HG03342 (cell line): ENCODE results near the gene CACNA1C.

ENCODE experiments used
- ATAC-seq: cut with Tn5 transposase; IDR thresholded peaks from one replicate; pipeline ENCODE4 v1.9.1; 2021; ENCODE audit warnings: mild to moderate bottlenecking, moderate library complexity; ENCODE audit not compliant: unreplicated experiment

CACNA1C gene

DNA sequence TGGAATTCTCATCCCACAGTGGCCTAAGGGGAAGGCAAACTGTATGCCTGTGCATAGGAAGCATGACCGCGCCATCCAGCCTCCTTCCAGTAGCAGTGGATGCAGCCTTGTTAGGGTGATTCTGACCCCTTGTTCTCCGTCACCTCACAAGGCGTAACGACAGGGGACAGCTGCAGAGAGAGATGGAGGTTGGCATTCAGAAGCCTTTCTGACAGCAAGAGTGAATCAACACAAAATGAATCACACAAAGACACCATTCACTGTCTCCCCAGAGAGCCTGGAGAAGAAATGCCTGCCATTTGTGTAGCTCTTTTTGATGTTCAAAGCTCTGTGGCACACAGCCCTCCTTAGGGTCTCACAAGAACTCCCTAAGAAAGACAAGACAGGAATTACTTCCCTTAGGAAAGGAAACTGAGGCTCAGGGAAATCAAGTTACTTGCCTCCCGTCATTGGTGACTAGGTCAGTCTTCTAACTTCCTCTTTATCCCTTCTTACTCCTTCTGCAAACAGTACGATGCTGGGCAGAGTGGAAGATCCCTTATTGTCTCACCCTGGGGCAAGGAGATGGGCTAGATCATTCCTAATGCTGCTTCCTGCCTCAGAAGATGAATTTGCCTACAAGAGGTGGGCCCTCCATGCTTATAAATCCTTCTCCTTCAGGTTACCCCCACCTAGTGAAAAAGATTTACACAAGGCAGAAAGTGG lies 280.9 kb downstream of the CACNA1C start:
- ATAC-seq, result no peak

DNA sequence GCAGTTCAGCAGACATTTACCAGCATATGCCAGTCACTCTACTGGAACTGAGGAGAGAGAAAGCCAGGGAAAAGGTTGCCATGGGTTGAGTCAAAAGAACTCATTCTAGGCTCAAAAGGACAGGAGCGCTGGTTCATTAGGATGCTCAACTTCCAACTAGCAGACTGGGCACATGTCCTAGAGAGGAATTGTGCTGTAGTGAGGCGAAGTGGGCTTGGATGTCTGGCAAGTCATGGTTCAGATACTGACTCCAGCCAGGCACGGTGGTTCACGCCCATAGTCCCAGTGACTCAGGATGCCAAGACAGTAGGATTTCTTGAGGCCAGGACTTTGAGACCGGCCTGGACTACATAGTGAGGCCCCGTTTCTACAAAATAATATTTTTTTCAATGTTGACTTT lies 281.5 kb downstream of the CACNA1C start:
- no peak for ATAC-seq

GRCh38 chr12:2334689-2335088 lies 281.9 kb downstream of the CACNA1C start:
- no peak for ATAC-seq

GRCh38 chr12:2335109-2335508 lies 282.3 kb downstream of the CACNA1C start:
- no peak for ATAC-seq

DNA sequence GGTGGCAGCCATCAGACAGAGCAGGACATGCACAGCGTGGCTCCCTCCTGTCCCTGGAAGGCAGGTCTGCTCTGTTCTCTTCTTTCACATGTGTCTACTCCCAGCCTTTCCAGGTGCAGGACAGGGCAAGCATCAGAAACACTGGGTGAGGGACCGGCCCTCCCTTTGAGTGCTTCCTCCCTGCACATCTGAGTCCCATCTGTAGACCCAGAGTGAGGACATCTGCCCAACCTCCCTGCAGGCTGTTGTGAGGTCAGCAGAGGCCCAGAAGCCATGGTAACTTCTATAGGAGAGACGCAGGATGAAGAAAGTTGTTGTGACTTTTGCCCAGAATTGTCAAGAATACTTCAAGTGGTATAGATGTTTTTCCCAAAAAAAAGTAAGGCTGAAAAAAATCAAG lies 282.7 kb downstream of the CACNA1C start:
- no peak for ATAC-seq

DNA sequence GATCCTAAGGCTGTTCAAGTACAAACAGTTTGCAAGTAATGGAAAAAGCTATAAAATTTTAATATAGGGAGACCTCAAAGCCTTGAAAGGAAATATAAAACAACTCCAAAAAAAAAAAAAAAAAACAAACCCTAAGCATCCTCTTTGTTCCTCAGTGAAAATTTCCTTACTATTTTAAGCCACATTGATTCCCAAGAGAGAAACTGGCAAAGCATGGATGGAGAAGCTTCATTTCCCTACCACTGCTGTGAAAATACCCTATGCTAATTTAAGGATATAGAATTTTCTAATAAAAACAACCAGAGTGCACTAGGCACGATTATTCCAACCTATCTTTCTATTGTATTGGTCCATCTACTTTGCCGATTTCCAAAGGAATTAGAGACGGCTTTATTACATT lies 283.1 kb downstream of the CACNA1C start:
- no peak for ATAC-seq

DNA sequence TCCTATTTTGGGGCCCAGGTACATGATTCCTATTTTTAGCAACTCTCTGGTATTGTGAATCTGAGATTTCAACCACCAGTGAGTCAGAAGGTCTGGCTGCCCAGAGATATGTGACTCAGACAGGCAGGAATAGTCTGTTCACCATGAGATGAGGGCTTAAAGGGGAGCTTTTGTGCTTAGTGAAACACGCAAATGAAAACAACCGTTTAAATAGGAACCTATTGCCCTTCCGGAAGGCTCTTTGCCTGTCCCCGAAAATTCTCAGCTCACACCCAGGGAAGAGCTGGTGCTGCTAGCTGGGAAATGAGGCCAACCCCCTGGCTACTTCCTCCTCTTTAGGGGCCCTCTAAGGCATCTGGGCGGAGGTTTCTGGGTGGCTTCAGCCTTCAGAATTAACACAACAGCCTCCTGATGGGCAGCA lies 283.6 kb downstream of the CACNA1C start:
- ATAC-seq, result peak; percentile 80

GRCh38 chr12:2337031-2338010 lies 284.5 kb downstream of the CACNA1C start:
- ATAC-seq, result no peak

DNA sequence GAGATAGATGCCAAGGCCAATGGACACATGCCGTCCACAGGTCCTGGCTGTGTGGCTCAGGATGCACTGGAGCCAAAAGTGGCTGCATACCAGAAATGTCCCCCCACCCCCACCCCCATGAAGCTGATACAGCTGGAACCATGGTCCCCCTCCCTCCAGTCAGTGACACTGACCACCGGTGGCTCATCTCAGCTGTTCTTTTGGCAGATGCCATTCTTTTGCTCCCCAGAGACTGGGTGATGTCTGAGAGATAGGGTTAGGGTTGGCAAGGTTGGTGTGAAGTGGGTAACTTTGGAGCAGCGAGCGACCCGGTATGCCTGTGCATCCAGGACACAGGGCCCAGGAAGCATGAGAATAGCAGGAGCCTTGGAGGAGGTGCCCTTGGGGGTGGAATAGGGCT lies 285.6 kb downstream of the CACNA1C start:
- ATAC-seq, result no peak

GRCh38 chr12:2338991-2339431 lies 286.2 kb downstream of the CACNA1C start:
- ATAC-seq, result no peak

DNA sequence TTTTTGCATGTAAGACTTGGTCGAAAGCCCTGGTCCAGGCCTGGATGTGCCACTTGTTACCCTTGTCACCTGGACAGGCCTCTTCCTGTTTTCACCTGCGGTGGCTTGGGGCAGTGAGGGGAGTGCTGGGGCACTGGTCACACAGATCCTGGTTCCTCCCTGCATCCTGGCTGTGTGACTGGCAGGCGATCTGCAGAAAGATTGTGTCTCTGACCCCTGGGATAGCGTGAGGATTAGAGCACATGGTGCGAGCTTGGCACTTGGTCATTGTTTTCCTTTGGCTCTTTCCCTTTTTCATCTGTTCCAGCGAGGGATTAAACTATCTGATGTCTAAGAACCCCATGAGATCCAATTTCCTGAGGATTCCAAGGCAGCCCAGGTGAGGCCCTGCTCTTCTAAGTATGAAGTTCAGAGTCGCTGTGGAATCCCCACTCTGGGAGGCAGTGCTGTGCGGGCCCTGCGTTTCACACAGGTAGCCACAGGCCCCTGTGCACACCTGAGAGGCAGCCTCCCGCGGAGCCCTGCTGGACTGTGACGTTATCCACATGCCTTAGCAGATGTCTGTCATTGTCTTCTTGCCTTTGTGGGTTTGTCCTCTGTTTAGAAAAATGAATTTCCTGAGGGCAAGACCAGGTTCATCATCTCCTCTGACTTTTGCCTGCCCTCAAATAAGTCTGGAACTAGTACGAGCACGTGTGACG lies 288.4 kb downstream of the CACNA1C start:
- no peak for ATAC-seq

DNA sequence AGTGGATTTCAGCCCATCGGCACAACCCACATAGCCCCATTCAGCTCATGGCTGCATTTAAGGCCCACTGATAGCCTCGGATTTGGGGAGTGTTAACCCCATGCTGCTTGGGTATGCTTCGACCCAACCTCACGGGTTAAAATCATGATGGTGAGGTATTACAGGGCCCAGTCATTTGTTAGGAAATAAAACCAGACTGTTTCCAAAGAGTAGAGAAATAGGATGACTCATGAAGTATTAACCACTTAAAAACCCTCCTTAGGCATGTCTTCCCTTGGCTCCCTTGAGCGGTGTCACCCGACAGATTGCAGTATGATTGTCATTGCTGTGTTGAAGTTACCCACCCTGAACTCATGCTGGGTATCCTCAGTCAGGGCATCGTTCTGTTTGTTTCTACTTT lies 289.1 kb downstream of the CACNA1C start:
- no peak for ATAC-seq

DNA sequence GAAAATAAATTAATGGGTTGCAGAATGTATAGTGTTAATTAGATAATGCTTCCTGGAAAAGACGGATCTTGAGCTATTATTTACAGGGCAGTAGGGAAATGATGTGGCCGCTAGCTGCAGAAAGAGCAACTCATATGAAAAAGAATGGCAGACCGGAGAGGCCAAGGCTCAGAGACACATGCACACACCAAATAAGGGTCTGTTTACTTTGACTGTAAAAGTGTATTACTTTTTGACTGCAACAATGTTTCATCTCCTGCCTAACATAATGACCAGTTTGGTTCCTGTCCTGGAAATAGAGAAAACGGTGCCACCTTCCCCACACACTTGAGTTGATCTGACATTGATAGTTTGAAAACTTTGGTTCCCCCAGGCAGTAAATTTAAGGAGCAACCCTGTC lies 290.9 kb downstream of the CACNA1C start:
- ATAC-seq, result no peak

DNA sequence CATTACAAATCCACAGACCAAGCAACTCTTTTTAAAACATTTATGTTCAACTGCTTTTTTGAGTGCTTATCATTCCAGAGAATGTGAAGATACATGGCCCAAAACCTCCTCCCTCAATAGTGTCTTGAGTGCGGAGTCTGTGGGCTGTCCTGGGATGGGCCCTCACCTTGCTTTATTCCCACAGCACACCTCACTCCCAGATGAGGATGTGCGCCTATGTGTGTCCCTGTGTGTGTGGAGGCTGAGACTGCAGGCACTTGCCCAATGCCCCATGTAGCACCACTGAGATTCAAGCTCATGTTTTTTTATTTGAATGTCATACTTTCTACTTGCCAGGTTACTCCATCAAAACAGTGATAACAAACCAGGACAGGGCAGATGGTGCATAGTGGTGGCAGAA lies 291.7 kb downstream of the CACNA1C start:
- no peak for ATAC-seq

DNA sequence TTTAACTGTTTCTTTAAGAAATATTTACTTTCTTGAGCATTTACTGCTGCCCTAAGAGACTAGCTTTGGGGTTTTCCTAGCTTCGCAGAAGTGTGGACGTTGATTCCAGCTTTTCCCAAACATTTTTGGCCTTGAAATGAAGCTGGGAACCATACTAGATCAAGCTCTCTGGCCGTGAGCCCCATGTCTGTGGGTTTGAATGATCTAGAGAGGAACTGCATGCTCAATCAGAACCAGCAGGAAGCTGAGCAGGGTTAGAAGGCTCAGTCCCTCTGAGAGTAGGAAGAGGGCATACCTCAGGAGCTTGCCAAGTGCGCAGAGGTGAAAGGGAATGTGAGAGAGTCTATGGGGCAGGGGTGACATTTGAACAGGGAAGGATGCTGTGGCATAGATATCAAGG lies 292.1 kb downstream of the CACNA1C start:
- ATAC-seq, result no peak

GRCh38 chr12:2345902-2346301 lies 293.1 kb downstream of the CACNA1C start:
- no peak for ATAC-seq

GRCh38 chr12:2346416-2346815 lies 293.6 kb downstream of the CACNA1C start:
- ATAC-seq, result no peak

- ATAC-seq, result no peak
Measured at GRCh38 chr12:2347137-2347843, 294.5 kb downstream of the CACNA1C start.

- no peak for ATAC-seq
Measured at GRCh38 chr12:2347844-2348481, 295.2 kb downstream of the CACNA1C start.

DNA sequence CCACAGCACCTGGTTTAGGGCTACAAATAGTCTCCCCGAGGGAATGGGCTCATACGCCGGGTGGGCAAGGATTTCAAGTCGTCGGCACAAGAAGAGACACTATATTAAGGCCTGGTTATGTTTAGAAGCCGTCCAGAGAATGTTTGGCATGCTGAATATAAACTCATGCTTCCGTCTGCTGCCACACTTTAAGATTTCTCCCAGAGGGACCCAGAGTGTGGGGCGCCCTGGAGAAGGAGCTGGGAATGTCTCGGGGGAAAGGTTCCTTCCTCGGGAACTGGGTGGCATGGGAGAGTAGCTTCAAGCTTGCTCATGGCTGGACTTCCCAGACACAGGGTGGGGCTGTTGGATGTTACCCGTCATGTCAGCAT lies 295.7 kb downstream of the CACNA1C start:
- ATAC-seq, result no peak
